Liver (tissue), 9 donors: ENCODE results near the gene JTB. TPM values are rescaled to one million over a fixed set of nuclear protein-coding genes. Genes with fewer than 3 reads are reported as not detected.
"Not testable (repeated sequence)": the region's sequence is repeated elsewhere in the genome, so short reads cannot be mapped to it uniquely, and the experiment has no call there.

Source experiments
- DNase-seq: peaks from one replicate; pipeline ENCODE4 v3.0.0-alpha.2; 2017; ENCODE audit warnings: low spot score
- H3K27ac ChIP-seq, 2 donors: one replicate each; pipeline ENCODE4 v1.7.0; 2013; ENCODE audit warnings: inconsistent platforms in 2 of 2, low read length in 2 of 2, control low read depth in 1 of 2, low read depth in 1 of 2, mild to moderate bottlenecking in 1 of 2
- H3K27me3 ChIP-seq, 4 donors: one replicate each; pipeline versions ENCODE4 v1.6.1 to v1.7.0; 2013; ENCODE audit warnings: low read length in 3 of 4, inconsistent platforms in 1 of 4, mild to moderate bottlenecking in 1 of 4, moderate library complexity in 1 of 4; ENCODE audit not compliant: control insufficient read depth in 4 of 4, insufficient read depth in 4 of 4
- H3K36me3 ChIP-seq, 4 donors: one replicate each; pipeline versions ENCODE4 v1.6.1 to v1.7.0; 2013; ENCODE audit warnings: low read length in 3 of 4, mild to moderate bottlenecking in 3 of 4, low read depth in 1 of 4, moderate library complexity in 1 of 4; ENCODE audit not compliant: control insufficient read depth in 4 of 4, insufficient read depth in 3 of 4
- H3K4me1 ChIP-seq, 4 donors: one replicate each; pipeline versions ENCODE4 v1.6.1 to v1.7.0; 2013; ENCODE audit warnings: low read length in 3 of 4, mild to moderate bottlenecking in 3 of 4, moderate library complexity in 1 of 4; ENCODE audit not compliant: control insufficient read depth in 4 of 4, insufficient read depth in 4 of 4
- H3K4me3 ChIP-seq, 3 donors: one replicate each; pipeline versions ENCODE4 v1.6.1 to v1.7.0; 2013; ENCODE audit warnings: low read length in 3 of 3, control low read depth in 1 of 3, low read depth in 1 of 3, mild to moderate bottlenecking in 1 of 3
- H3K9ac ChIP-seq, 2 donors: one replicate each; pipeline ENCODE4 v1.7.0; 2013; ENCODE audit warnings: low read length in 2 of 2, mild to moderate bottlenecking in 2 of 2, moderate library complexity in 2 of 2, control low read depth in 1 of 2, low read depth in 1 of 2
- H3K9me3 ChIP-seq, 4 donors: one replicate each; pipeline versions ENCODE4 v1.6.1 to v1.7.0; 2013; ENCODE audit warnings: low read length in 3 of 4; ENCODE audit not compliant: control insufficient read depth in 4 of 4
- EGR1 ChIP-seq, 2 donors: IDR thresholded peaks; 2 replicates each; pipeline ENCODE4 v1.6.1; 2016 to 2018; ENCODE audit warnings: antibody characterized with exemption in 2 of 2, low read depth in 2 of 2
- FOXA1 ChIP-seq: IDR thresholded peaks from 2 replicates; pipeline ENCODE4 v1.6.1; 2016; ENCODE audit warnings: antibody characterized with exemption
- FOXA2 ChIP-seq: IDR thresholded peaks from 2 replicates; pipeline ENCODE4 v1.6.1; 2016; ENCODE audit warnings: antibody characterized with exemption
- GABPA ChIP-seq, 2 donors: IDR thresholded peaks in 1 of 2; conservative IDR thresholded peaks in 1 of 2; 2 replicates each; pipeline ENCODE4 v1.6.1; 2016; ENCODE audit warnings: antibody characterized with exemption in 2 of 2, mild to moderate bottlenecking in 1 of 2, moderate library complexity in 1 of 2
- HNF4A ChIP-seq, 2 donors: conservative IDR thresholded peaks; 2 replicates each; pipeline ENCODE4 v1.6.1; 2016; ENCODE audit warnings: antibody characterized with exemption in 2 of 2, mild to moderate bottlenecking in 2 of 2
- HNF4G ChIP-seq: IDR thresholded peaks from 2 replicates; pipeline ENCODE4 v1.6.1; 2016; ENCODE audit warnings: antibody characterized with exemption
- JUND ChIP-seq, 2 donors: IDR thresholded peaks; 2 replicates each; pipeline ENCODE4 v1.6.1; 2016; ENCODE audit warnings: antibody characterized with exemption in 2 of 2
- NR2F2 ChIP-seq: IDR thresholded peaks from 2 replicates; pipeline ENCODE4 v1.6.1; 2016; ENCODE audit warnings: antibody characterized with exemption
- RAD21 ChIP-seq, 2 donors: IDR thresholded peaks; 2 replicates each; pipeline ENCODE4 v1.6.1; 2016; ENCODE audit warnings: antibody characterized with exemption in 2 of 2, mild to moderate bottlenecking in 2 of 2
- RXRA ChIP-seq, 2 donors: IDR thresholded peaks; 2 replicates each; pipeline ENCODE4 v1.6.1; 2017 to 2018; ENCODE audit warnings: antibody characterized with exemption in 2 of 2, mild to moderate bottlenecking in 1 of 2
- SP1 ChIP-seq: IDR thresholded peaks from 2 replicates; pipeline ENCODE4 v1.6.1; 2018; ENCODE audit warnings: antibody characterized with exemption, mild to moderate bottlenecking
- TAF1 ChIP-seq: conservative IDR thresholded peaks from 2 replicates; pipeline ENCODE4 v1.6.1; 2016; ENCODE audit warnings: antibody characterized with exemption, mild to moderate bottlenecking
- YY1 ChIP-seq: IDR thresholded peaks from 2 replicates; pipeline ENCODE4 v1.6.1; 2016; ENCODE audit warnings: antibody characterized with exemption, mild to moderate bottlenecking
- WGBS: extraction: QIAGEN DNeasy Blood & Tissue Kit; methylation state at CpG from one replicate; pipeline ENCODE4 v1.1.7; 2013; 5-methylcytosine and 5-hydroxymethylcytosine counted together
- polyA plus RNA-seq, 2 donors: library from polyadenylated mRNA; stranded (reverse) in 1 of 2; unstranded in 1 of 2; fragments of 200-250 nt in 1 of 2; fragments of >200 nt in 1 of 2; fragmentation: Nextera tagmentation in 1 of 2; extraction: Ambion mirVana in 1 of 2; gene quantifications; one replicate each; pipeline versions ENCODE4 v1.2.1 to v1.2.3, GENCODE V29; 2013 to 2015
- total RNA-seq, 2 donors: library from RNA; depleted of rRNA; stranded (reverse); fragments of >200 nt; gene quantifications; one replicate each; pipeline ENCODE4 v1.2.3, GENCODE V29; 2014
- TF ChIP-seq, protein P1 (sequence below): IDR thresholded peaks from 2 replicates; pipeline ENCODE4 v1.6.1; 2016; ENCODE audit warnings: antibody characterized with exemption
- TF ChIP-seq, protein P2 (sequence below): IDR thresholded peaks from 2 replicates; pipeline ENCODE4 v1.6.1; 2016; ENCODE audit warnings: antibody characterized with exemption, mild to moderate bottlenecking
- TF ChIP-seq, protein P3 (sequence below): IDR thresholded peaks from 2 replicates; pipeline ENCODE4 v1.6.1; 2016; ENCODE audit warnings: antibody characterized with exemption
- TF ChIP-seq, protein P4 (sequence below): IDR thresholded peaks from 2 replicates; pipeline ENCODE4 v1.6.1; 2016; ENCODE audit warnings: antibody characterized with exemption
- TF ChIP-seq, protein P5 (sequence below): fragments of 150-350 bp; IDR thresholded peaks from 2 replicates; pipeline ENCODE4 v1.5.1; 2017; ENCODE audit warnings: improper control_type of control experiment, low read depth, low read length; ENCODE audit not compliant: missing input control
- donor health status: healthy.
- donor health status: healthy.
- donor health status: healthy.
- donor health status: healthy.
- donor health status: healthy.

JTB gene
- total and polyA plus RNA-seq, 4 donors: 88.9 to 182 (median 124) TPM

DNA sequence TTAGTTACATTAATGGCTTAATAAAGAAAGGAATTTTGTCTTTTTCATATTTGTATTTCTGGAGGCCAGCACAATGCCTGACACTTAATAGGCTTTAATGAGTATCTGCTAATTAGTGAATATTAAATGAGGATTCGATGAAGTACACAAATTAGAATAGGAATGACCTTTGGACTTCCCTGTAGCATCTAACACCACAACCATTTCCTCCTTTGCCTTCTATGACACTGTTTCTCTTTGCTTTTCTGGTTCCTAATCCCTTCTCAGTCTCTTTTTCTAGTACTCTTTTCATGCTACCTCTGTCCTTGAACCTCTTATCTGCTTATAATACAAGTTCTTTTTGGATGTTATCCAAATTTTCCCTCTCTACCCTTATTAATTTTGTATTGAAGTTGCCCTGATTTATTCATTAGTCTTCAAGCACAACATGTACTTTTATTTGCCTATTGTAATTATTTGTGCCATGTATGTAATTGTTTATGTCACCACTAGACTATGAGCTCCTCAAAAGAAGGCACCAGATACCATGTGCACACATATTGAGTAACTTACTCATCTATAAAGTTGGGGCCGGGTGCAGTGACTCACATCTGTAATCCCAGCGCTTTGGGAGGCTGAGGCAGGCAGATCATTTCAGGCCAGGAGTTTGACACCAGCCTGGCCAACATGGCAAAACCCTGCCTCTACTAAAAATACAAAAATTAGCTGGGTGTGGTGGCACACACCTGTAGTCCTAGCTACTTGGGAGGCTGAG, 36.9 kb upstream of the JTB start:
- no peak overlapping the region for H3K27ac ChIP-seq
- no peak for DNase-seq
- H3K9me3 ChIP-seq: no peaks in the 10 kb centered on the region
- no peaks in the 10 kb centered on the region for H3K27me3 ChIP-seq
- no peak for TF ChIP-seq YY1
- peak in 1 of 2 donors; percentile 10 for TF ChIP-seq HNF4A (conservative IDR thresholded peaks at IDR 0.05)
- peaks cover 0 to 2% (median 0%) of the 10 kb centered on the region in 4 donors for H3K4me1 ChIP-seq
- 80% methylated on average over 3 of the region's 3 CpGs for WGBS
- H3K4me3 ChIP-seq: no peak overlapping the region
- H3K9ac ChIP-seq: no peak overlapping the region
- H3K36me3 ChIP-seq: no peaks in the 10 kb centered on the region

DNA sequence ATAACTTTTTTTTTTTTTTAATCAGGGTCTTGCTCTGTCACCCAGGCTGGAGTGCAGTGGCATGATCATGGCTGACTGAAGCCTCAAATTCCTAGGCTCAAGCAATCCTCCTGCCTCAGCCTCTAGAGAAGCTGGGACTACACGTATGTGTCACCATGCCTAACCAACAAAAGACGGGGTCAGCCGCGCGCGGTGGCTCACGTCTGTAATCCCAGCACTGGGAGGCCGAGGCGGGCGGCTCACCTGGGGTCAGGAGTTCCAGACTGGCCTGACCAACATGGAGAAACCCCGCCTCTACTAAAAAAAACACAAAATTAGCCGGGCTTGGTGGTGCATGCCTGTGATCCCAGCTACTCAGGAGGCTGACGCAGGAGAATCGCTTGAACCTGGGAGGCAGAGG, 35.1 kb upstream of the JTB start:
- not testable (repeated sequence) for H3K9ac ChIP-seq, H3K36me3 ChIP-seq, H3K4me1 ChIP-seq, H3K9me3 ChIP-seq, DNase-seq, H3K4me3 ChIP-seq, H3K27ac ChIP-seq, H3K27me3 ChIP-seq
- WGBS: 96% methylated on average over 14 of the region's 14 CpGs

DNA sequence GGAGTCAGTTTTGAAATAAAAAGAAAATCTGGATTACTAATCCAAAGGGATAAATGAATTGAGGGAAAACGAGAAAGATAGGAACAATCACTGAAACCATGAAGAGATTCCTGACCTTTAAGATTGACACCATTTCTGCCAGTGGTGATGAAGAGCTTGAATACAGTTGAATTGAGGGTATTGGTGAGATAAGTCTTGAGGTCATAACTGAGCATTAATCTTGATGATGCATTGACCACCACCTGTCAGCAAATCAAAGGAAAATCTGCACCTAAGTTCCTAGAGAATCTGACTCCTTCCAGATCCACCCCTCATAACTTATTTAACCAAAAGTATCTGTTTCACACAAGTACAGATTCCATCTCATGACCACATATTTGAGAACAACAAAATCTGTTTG, 34.7 kb upstream of the JTB start:
- Histone ChIP-seq H3K4me3 (no peak overlapping the region), H3K4me1 (no peaks in the 10 kb centered on the region), H3K27me3 (no peaks in the 10 kb centered on the region), H3K27ac (no peak overlapping the region), H3K9ac (no peak overlapping the region), H3K9me3 (no peaks in the 10 kb centered on the region), H3K36me3 (no peaks in the 10 kb centered on the region)
- DNase-seq: no peak
- WGBS: 86% methylated on average over 1 of the region's 1 CpG
- TF ChIP-seq JUND (IDR thresholded peaks at IDR 0.05) (no peak), FOXA2 (no peak), HNF4A (conservative IDR thresholded peaks at IDR 0.05) (no peak), HNF4G (no peak), SP1 (no peak), FOXA1 (no peak), RXRA (IDR thresholded peaks at IDR 0.05) (no peak), EGR1 (IDR thresholded peaks at IDR 0.05; ENCODE audit: low read depth in 2 of 2) (no peak), TAF1 (no peak), NR2F2 (no peak), GABPA (IDR thresholded peaks at IDR 0.05 in 1 of 2, conservative IDR thresholded peaks at IDR 0.05 in 1 of 2) (no peak), RAD21 (IDR thresholded peaks at IDR 0.05) (no peak), YY1 (no peak)
- TF ChIP-seq, protein P1, sequence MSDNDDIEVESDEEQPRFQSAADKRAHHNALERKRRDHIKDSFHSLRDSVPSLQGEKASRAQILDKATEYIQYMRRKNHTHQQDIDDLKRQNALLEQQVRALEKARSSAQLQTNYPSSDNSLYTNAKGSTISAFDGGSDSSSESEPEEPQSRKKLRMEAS: no peak
- TF ChIP-seq, protein P2, sequence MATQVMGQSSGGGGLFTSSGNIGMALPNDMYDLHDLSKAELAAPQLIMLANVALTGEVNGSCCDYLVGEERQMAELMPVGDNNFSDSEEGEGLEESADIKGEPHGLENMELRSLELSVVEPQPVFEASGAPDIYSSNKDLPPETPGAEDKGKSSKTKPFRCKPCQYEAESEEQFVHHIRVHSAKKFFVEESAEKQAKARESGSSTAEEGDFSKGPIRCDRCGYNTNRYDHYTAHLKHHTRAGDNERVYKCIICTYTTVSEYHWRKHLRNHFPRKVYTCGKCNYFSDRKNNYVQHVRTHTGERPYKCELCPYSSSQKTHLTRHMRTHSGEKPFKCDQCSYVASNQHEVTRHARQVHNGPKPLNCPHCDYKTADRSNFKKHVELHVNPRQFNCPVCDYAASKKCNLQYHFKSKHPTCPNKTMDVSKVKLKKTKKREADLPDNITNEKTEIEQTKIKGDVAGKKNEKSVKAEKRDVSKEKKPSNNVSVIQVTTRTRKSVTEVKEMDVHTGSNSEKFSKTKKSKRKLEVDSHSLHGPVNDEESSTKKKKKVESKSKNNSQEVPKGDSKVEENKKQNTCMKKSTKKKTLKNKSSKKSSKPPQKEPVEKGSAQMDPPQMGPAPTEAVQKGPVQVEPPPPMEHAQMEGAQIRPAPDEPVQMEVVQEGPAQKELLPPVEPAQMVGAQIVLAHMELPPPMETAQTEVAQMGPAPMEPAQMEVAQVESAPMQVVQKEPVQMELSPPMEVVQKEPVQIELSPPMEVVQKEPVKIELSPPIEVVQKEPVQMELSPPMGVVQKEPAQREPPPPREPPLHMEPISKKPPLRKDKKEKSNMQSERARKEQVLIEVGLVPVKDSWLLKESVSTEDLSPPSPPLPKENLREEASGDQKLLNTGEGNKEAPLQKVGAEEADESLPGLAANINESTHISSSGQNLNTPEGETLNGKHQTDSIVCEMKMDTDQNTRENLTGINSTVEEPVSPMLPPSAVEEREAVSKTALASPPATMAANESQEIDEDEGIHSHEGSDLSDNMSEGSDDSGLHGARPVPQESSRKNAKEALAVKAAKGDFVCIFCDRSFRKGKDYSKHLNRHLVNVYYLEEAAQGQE: no peak
- TF ChIP-seq, protein P3, sequence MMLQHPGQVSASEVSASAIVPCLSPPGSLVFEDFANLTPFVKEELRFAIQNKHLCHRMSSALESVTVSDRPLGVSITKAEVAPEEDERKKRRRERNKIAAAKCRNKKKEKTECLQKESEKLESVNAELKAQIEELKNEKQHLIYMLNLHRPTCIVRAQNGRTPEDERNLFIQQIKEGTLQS: no peak
- TF ChIP-seq, protein P4, sequence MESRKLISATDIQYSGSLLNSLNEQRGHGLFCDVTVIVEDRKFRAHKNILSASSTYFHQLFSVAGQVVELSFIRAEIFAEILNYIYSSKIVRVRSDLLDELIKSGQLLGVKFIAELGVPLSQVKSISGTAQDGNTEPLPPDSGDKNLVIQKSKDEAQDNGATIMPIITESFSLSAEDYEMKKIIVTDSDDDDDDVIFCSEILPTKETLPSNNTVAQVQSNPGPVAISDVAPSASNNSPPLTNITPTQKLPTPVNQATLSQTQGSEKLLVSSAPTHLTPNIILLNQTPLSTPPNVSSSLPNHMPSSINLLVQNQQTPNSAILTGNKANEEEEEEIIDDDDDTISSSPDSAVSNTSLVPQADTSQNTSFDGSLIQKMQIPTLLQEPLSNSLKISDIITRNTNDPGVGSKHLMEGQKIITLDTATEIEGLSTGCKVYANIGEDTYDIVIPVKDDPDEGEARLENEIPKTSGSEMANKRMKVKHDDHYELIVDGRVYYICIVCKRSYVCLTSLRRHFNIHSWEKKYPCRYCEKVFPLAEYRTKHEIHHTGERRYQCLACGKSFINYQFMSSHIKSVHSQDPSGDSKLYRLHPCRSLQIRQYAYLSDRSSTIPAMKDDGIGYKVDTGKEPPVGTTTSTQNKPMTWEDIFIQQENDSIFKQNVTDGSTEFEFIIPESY: no peak
- TF ChIP-seq, protein P5, sequence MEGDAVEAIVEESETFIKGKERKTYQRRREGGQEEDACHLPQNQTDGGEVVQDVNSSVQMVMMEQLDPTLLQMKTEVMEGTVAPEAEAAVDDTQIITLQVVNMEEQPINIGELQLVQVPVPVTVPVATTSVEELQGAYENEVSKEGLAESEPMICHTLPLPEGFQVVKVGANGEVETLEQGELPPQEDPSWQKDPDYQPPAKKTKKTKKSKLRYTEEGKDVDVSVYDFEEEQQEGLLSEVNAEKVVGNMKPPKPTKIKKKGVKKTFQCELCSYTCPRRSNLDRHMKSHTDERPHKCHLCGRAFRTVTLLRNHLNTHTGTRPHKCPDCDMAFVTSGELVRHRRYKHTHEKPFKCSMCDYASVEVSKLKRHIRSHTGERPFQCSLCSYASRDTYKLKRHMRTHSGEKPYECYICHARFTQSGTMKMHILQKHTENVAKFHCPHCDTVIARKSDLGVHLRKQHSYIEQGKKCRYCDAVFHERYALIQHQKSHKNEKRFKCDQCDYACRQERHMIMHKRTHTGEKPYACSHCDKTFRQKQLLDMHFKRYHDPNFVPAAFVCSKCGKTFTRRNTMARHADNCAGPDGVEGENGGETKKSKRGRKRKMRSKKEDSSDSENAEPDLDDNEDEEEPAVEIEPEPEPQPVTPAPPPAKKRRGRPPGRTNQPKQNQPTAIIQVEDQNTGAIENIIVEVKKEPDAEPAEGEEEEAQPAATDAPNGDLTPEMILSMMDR: no peak
